ENCODE results near the gene IPCEF1.

DNA sequence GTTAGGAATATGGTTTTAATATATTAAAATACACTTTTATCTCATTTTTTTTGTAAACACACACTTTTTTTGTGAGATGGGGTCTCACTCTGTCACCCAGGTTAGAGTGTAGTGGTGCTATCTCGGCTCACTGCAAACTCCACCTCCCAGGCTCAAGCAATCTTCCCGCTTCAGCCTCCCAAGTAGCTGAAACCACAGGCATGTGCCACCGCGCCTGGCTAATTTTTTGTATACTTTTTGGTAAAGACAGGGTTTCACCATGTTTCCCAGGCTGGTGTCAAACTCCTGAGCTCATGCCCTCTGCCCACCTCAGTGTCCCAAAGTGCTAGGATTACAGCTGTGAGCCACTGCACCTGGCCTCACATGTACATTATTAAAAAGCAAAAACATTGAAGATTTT lies 10.8 kb downstream of the IPCEF1 start:
- TF ChIP-seq, protein P1, sequence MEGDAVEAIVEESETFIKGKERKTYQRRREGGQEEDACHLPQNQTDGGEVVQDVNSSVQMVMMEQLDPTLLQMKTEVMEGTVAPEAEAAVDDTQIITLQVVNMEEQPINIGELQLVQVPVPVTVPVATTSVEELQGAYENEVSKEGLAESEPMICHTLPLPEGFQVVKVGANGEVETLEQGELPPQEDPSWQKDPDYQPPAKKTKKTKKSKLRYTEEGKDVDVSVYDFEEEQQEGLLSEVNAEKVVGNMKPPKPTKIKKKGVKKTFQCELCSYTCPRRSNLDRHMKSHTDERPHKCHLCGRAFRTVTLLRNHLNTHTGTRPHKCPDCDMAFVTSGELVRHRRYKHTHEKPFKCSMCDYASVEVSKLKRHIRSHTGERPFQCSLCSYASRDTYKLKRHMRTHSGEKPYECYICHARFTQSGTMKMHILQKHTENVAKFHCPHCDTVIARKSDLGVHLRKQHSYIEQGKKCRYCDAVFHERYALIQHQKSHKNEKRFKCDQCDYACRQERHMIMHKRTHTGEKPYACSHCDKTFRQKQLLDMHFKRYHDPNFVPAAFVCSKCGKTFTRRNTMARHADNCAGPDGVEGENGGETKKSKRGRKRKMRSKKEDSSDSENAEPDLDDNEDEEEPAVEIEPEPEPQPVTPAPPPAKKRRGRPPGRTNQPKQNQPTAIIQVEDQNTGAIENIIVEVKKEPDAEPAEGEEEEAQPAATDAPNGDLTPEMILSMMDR (IDR thresholded peaks at IDR 0.05), result no peak
- no peak for TF ChIP-seq POLR2A (IDR thresholded peaks at IDR 0.05)

Measured in tibial nerve (tissue), 3 donors.